Neural cell (in vitro differentiated cells): ENCODE data around the gene ENHO. TPM values are rescaled to one million over a fixed set of nuclear protein-coding genes. Genes with fewer than 3 reads are reported as not detected.

Experiments used
- H2AFZ ChIP-seq: fragments of 200-600, 300-800 bp; sonication (generic), shearing (Covaris generic); 2 replicates; pipeline ENCODE4 v1.6.0; 2014; ENCODE audit warnings: low read depth, mild to moderate bottlenecking, antibody characterized with exemption, low read length, moderate library complexity
- H3F3A ChIP-seq: fragments of 200-600 bp; shearing (Covaris generic); 2 replicates; pipeline ENCODE4 v1.6.1; 2016; ENCODE audit warnings: mild to moderate bottlenecking, moderate library complexity, mixed read lengths, antibody characterized with exemption, low read length; ENCODE audit not compliant: insufficient read depth, poor library complexity, severe bottlenecking
- H3K27ac ChIP-seq: fragments of 200-600, 300-800 bp; sonication (generic), shearing (Covaris generic); 2 replicates; pipeline ENCODE4 v1.5.1; 2014; ENCODE audit warnings: mild to moderate bottlenecking, low read length, moderate library complexity
- H3K27me3 ChIP-seq: fragments of 300-800, 200-600 bp; sonication (generic), shearing (Covaris generic); 2 replicates; pipeline ENCODE4 v1.6.0; 2014; ENCODE audit warnings: mild to moderate bottlenecking, low read depth, low read length, moderate library complexity; ENCODE audit not compliant: insufficient read depth
- H3K36me3 ChIP-seq: fragments of 300-800, 200-600 bp; sonication (generic), shearing (Covaris generic); 2 replicates; pipeline ENCODE4 v1.5.1; 2014; ENCODE audit warnings: mild to moderate bottlenecking, antibody characterized with exemption, low read length, moderate library complexity; ENCODE audit not compliant: insufficient read depth
- H3K4me2 ChIP-seq: fragments of 300-800, 200-600 bp; sonication (generic), shearing (Covaris generic); 2 replicates; pipeline ENCODE4 v1.6.0; 2014; ENCODE audit warnings: mild to moderate bottlenecking, low read length
- H3K4me3 ChIP-seq: fragments of 300-800, 200-600 bp; sonication (generic), shearing (Covaris generic); 2 replicates; pipeline ENCODE4 v1.5.1; 2014; ENCODE audit warnings: mild to moderate bottlenecking, low read length, moderate library complexity
- H3K79me2 ChIP-seq: fragments of 200-600 bp; shearing (Covaris generic); replicated peaks from 2 replicates; pipeline ENCODE4 v1.6.0; 2014; ENCODE audit warnings: mild to moderate bottlenecking, low read length, moderate library complexity; ENCODE audit not compliant: insufficient read depth
- H3K9ac ChIP-seq: fragments of 300-800, 200-600 bp; sonication (generic), shearing (Covaris generic); 2 replicates; pipeline ENCODE4 v1.6.1; 2016; ENCODE audit warnings: mild to moderate bottlenecking, low read length, mixed read lengths
- H3K9me2 ChIP-seq: fragments of 200-600 bp; shearing (Covaris generic); 2 replicates; pipeline ENCODE4 v1.6.1; 2016; ENCODE audit warnings: mild to moderate bottlenecking, low read length, mixed read lengths; ENCODE audit not compliant: insufficient read depth
- H3K9me3 ChIP-seq: fragments of 200-600, 300-800 bp; sonication (generic), shearing (Covaris generic); 2 replicates; pipeline ENCODE4 v1.6.1; 2016; ENCODE audit warnings: mild to moderate bottlenecking, mixed run types, low read length, moderate library complexity, mixed read lengths
- H4K20me1 ChIP-seq: fragments of 200-600 bp; shearing (Covaris generic); 2 replicates; pipeline ENCODE4 v1.6.1; 2016; ENCODE audit warnings: mild to moderate bottlenecking, mixed run types; ENCODE audit not compliant: insufficient read depth
- CTCF ChIP-seq: fragments of 450-650 bp; IDR thresholded peaks from 2 replicates; pipeline ENCODE4 v1.5.1; 2014; ENCODE audit warnings: antibody characterized with exemption, mild to moderate bottlenecking, moderate library complexity; ENCODE audit not compliant: poor library complexity, severe bottlenecking
- EP300 ChIP-seq: fragments of 450-650 bp; conservative IDR thresholded peaks from 2 replicates; pipeline ENCODE4 v1.6.1; 2014; ENCODE audit warnings: antibody characterized with exemption, mild to moderate bottlenecking, moderate library complexity; ENCODE audit not compliant: poor library complexity, severe bottlenecking
- EZH2 ChIP-seq: fragments of 200-600, 300-800 bp; shearing (Covaris generic), sonication (generic); IDR thresholded peaks from 2 replicates; pipeline ENCODE4 v1.6.1; 2014; ENCODE audit warnings: antibody characterized with exemption, low read length, borderline replicate concordance, mild to moderate bottlenecking; ENCODE audit not compliant: insufficient read depth, poor library complexity, severe bottlenecking
- MXI1 ChIP-seq: fragments of 450-650 bp; conservative IDR thresholded peaks from 2 replicates; pipeline ENCODE4 v1.6.1; 2014; ENCODE audit warnings: antibody characterized with exemption, mild to moderate bottlenecking; ENCODE audit not compliant: poor library complexity, severe bottlenecking
- POLR2AphosphoS5 ChIP-seq: IDR thresholded peaks from 2 replicates; pipeline ENCODE4 v1.6.1; 2012
- RAD21 ChIP-seq: fragments of 450-650 bp; conservative IDR thresholded peaks from 2 replicates; pipeline ENCODE4 v1.6.1; 2014; ENCODE audit warnings: antibody characterized with exemption, mild to moderate bottlenecking, moderate library complexity
- REST ChIP-seq: IDR thresholded peaks from 2 replicates; pipeline ENCODE4 v1.6.1; 2012; ENCODE audit warnings: borderline replicate concordance
- SMC3 ChIP-seq: fragments of 450-650 bp; conservative IDR thresholded peaks from 2 replicates; pipeline ENCODE4 v1.6.1; 2014; ENCODE audit warnings: antibody characterized with exemption, mild to moderate bottlenecking, moderate library complexity; ENCODE audit not compliant: poor library complexity
- TAF1 ChIP-seq: IDR thresholded peaks from 2 replicates; pipeline ENCODE4 v1.6.1; 2012; ENCODE audit warnings: low read depth
- polyA plus RNA-seq: library from polyadenylated mRNA; depleted of rRNA; stranded (reverse); fragments of >200 nt; gene quantifications from 2 replicates; pipeline ENCODE4 v1.2.3, GENCODE V29; 2014

ENHO gene
- polyA plus RNA-seq, 1 donor from 2014 or later, result 172 TPM

- TF ChIP-seq POLR2AphosphoS5 (no peak), EP300 (no peak), REST (no peak), CTCF (no peak), EZH2 (no peak), RAD21 (no peak), MXI1 (no peak), TAF1 (no peak), SMC3 (no peak)
- H2AFZ ChIP-seq, result no peak overlapping the region
- peaks cover 3% of the 10 kb centered on the region for H3K79me2 ChIP-seq
- H3K36me3 ChIP-seq, result no peaks in the 10 kb centered on the region
- no peaks in the 10 kb centered on the region for H3K9me3 ChIP-seq
- H3F3A ChIP-seq, result no peaks in the 10 kb centered on the region
- H3K9me2 ChIP-seq, result no peaks in the 10 kb centered on the region
- no peak overlapping the region for H3K4me3 ChIP-seq
- no peak overlapping the region for H3K4me2 ChIP-seq
- no peak overlapping the region for H3K9ac ChIP-seq
- H3K27me3 ChIP-seq, result no peaks in the 10 kb centered on the region
- no peaks in the 10 kb centered on the region for H4K20me1 ChIP-seq
- H3K27ac ChIP-seq, result no peak overlapping the region
These were observed 2.7 kb downstream of the ENHO start for GRCh38 chr9:34520096-34520495.

- Histone ChIP-seq H3K36me3 (no peaks in the 10 kb centered on the region), H3K79me2 (peaks cover 3% of the 10 kb centered on the region), H3K9me3 (no peaks in the 10 kb centered on the region), H2AFZ (no peak overlapping the region), H3F3A (no peaks in the 10 kb centered on the region), H3K4me2 (no peak overlapping the region), H4K20me1 (no peaks in the 10 kb centered on the region), H3K9ac (no peak overlapping the region), H3K4me3 (no peak overlapping the region), H3K9me2 (no peaks in the 10 kb centered on the region), H3K27ac (no peak overlapping the region), H3K27me3 (no peaks in the 10 kb centered on the region)
- no peak for TF ChIP-seq TAF1
- TF ChIP-seq POLR2AphosphoS5, result no peak
- no peak for TF ChIP-seq MXI1
These were observed 3.3 kb downstream of the ENHO start for GRCh38 chr9:34519321-34520020.
